ENCODE measurements around the gene KRTAP10-6.
"Not testable (repeated sequence)": the region's sequence is repeated elsewhere in the genome, so short reads cannot be mapped to it uniquely, and the experiment has no call there.

KRTAP10-6 gene

DNA sequence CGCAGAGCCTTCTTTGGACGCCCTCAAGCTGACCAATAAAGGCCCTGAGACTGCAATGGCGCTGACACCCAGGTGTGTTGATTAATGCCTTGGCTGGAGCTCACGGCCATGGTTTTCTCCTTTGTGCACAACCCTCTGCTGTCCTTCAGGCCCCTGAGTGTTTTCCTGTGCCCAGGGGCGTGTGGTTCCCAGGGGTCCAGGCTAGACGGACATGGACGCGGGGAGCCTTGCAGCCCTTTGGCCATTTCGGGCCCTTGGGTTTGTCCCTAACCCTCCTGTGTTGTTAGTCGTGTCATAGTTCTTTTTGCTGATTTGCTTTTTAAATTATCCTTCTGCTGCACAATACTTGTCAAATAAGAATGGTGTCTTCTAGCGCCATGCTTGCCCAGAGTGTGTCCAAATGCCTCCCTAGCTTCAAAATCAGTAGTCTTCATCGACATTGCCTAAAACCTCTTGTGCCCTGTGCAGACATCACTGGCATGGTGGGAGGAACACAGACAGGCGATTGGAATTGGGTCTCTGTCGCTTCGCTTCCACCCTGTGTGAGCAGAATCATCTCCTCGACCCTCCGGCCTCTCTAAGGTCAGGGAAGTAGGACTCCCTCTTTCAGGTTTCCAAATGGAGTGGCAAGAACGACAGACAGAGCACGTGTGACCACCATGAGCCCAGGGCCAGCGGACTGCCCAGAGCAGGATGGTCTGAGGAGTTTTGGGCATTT is 16.8 kb downstream of the KRTAP10-6 start:
- no peak for DNase-seq

DNA sequence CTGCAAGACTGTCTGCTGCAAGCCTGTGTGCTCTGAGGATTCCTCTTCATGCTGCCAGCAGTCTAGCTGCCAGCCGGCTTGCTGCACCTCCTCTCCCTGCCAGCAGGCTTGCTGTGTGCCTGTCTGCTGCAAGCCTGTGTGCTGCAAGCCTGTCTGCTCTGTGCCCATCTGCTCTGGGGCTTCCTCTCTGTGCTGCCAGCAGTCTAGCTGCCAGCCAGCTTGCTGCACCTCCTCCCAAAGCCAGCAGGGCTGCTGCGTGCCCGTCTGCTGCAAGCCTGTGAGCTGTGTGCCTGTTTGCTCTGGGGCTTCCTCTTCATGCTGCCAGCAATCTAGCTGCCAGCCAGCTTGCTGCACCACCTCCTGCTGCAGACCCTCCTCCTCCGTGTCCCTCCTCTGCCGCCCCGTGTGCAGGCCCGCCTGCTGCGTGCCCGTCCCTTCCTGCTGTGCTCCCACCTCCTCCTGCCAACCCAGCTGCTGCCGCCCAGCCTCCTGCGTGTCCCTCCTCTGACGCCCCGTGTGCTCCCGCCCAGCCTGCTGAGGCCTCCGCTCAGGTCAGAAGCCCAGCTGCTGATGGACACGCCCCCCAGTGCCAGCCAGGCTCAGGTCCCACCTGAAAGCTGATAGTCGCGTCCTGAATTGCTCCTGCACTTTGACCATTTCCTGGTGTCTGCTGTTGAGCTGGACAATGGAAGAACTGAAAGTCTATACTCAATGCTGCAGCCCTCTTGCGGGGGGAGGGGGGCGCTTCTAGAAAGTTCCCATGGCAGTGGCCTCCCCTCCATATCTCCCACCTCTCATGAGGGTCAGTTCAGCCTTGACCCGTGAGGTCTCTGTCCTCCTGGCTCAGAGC is 17.6 kb downstream of the KRTAP10-6 start:
- no peak for DNase-seq

DNA sequence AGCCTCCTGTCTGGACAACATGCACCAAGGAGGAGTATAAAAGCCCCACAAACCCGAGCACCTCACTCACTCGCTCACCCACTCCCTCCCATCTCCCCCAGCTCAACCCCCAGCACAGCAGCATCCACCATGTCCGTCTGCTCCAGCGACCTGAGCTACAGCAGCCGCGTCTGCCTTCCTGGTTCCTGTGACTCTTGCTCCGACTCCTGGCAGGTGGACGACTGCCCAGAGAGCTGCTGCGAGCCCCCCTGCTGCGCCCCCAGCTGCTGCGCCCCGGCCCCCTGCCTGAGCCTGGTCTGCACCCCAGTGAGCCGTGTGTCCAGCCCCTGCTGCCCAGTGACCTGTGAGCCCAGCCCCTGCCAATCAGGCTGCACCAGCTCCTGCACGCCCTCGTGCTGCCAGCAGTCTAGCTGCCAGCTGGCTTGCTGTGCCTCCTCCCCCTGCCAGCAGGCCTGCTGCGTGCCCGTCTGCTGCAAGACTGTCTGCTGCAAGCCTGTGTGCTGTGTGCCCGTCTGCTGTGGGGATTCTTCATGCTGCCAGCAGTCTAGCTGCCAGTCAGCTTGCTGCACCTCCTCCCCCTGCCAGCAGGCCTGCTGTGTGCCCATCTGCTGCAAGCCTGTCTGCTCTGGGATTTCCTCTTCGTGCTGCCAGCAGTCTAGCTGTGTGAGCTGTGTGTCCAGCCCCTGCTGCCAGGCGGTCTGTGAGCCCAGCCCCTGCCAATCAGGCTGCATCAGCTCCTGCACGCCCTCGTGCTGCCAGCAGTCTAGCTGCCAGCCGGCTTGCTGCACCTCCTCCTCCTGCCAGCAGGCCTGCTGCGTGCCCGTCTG is 18.5 kb downstream of the KRTAP10-6 start, which contains the start of gene KRTAP10-4:
Gene KRTAP10-4 (plus strand): TSS at position 100 of the 827 bp plus-strand sequence. CDS start 30 bp downstream, at position 130.
- not testable (repeated sequence) for DNase-seq

DNA sequence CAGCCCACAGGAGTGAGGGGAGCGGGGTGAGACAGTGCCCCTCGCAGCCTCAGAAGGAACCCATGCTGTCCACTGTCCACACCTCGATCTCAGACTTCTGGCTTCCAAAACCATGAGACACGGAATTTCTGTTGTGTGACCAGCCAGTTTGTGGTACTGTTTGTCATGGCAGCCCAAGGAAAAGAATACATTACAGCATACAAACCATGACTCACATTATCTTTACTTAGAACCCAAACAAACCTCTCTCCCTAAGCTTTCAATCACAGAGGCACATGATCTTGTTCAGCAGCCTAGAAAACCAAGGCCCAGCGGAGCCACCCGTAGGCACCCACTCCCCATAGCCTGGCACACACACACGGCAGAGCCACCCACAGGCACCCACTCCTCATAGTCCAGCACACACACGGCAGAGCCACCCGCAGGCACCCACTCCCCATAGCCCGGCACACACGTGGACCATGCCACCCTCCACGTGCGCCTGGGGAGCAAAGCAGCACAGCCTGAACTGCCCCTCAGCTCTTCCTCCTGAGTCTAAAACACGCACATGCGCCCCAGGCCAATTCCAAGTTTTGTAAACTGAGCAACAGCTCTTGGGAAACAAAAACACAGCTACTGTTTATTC is 19.2 kb downstream of the KRTAP10-6 start:
- no peak for DNase-seq

DNA sequence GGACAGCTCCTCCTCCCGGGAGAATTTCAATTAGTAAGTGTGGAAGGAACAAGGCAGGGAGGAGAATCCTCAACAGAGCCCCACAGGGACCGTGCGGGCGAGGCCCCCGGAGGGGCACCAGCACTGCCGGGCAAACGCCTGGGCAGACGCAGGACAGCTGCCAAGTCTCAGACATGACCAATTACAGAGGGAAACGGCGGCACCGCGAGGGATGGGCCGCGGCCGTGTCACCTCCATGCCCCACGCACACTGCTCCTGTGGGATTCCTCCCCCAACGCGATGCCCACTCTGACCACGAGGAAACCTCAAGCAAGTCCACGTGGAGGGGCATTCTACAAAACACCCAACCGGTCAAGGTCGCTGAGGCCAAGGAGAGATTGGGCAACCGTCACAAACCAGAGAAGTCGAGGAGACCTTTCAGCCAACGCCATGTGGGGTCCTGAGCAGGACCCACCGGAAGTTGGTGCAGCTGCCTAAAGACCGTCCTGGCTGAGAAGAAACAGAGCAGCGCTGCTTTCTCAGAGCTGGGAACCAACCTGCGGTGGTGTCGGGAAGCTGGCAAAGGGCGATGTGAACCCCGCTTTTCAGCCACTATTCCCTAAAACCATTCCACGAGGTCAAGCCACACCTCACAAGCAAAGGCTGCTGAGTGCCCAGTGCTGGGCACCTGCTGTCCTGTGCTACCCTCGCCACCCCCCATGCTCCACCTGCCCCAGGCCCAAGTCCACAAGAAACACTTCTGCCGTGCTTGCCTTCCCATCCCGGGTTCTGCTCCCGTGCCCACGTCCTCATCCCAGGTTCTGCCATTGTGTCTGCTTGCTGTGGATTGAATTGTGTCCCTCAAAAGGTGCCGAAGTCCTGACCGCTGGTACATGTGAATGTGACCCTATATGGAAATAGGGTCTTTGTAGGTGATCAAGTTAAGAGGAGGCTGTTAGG is 20.2 kb downstream of the KRTAP10-6 start:
- DNase-seq, result no peak

DNA sequence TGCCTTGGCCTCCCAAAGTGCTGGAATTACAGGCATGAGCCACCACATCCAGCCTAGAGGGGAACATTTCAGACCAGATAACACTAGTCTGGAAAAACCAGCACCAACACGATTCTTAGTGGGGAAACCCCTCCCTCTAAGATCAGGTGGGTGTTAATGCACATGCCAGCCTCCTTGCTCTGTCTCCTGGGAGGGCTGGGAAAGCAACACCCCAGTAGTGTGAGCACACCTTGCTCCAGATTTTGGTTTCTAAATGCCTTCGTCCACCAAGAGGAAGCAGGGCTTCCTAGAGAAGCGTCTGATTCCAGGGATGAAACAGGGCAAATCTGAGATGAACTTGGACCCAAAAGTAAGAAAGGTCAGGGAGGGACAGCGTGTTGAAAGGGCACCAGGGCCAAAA is 21.0 kb downstream of the KRTAP10-6 start:
- no peak for DNase-seq

DNA sequence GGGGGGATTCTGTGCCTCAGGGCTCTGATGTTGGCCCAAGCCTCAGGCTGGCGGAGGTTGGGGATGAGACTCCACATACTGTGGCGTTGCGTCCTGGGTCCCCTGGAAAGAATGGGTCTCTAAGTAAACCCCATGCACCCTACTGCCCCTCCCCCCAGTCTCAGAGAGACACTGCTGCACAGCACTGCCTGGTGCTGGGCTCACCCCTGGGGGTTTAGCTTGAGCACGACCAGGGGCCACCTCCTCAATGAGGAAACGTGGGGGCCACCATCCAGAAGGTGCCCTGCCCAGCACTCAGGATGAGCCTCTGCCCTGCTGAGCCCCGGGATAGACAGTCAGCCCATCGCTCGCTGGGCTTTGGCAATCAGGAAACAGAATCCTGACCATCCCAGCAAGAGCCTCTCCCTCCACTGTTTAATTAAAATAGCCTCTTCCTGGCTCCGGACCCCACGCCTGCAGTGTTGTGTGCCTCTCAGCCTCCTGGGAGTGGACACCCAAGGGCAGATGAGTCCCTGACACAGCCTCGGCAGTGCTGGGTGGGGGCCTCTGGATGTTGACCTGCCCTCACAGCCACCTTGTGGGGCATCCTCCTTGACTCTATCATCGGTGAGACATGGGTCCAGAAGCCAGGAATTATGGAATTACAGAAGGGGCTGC is 22.3 kb downstream of the KRTAP10-6 start:
- no peak for DNase-seq

DNA sequence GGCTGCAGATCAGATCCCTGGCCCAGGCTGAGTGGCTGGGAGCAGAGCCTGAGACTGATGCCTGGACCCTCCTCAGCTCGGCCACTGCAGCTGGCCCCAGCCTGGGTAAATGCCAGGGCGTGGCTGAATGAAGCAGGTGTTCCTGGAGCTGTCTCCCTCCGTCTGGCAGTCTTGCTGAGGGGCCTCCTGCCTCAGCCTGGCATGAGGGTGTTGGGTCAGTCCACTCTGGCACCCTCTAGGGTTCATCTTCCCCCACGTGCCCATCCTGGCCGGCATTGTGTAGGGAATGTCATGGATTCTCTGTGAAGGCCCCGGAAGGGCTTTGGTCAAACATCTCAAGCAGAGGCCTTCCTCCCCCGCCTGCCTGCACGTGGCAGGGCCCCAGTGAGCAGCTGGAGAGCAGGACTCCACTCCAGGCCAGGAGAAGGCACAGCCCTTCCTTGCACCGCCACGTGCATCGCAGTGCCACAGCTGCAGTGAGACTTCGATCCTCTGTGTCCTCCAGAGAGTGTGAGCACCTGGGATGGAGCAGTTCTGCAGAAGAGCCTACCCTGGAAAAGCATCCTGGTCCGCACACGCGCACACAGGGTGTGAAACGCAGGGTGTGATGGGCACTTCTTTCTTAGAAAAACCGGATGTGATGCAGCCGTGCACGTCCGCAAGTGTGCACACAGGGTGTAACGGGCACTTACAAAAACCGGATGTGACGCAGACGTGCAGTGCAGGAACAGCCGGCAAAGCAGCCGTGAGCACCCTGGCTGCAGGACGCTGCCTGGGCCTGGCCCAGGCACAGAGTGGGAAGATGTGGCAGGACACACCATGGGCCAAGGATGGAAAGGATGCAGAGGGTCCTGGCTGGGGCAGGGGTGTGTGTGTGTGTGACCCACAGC is 23.4 kb downstream of the KRTAP10-6 start:
- no peak for DNase-seq

DNA sequence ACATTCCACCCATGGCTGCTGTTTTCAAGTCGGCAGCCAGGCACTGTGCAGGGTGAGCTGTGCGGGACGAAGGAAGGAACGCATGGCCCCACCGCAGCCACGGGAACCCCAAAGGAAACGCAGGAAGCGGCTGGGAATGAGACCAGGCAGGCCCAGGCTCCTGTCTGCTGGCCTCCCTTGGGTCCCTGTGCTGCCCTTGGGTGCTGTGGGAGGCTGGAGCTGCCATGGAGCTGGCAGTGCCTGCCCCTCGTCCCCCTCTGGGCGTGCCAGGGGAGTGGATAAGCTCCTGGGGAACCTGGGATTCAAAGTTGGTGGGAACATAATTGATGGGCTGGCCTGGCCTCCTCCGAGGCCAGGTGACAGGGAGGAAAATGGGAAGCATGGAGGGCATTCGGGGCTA is 24.0 kb downstream of the KRTAP10-6 start:
- no peak for DNase-seq

DNA sequence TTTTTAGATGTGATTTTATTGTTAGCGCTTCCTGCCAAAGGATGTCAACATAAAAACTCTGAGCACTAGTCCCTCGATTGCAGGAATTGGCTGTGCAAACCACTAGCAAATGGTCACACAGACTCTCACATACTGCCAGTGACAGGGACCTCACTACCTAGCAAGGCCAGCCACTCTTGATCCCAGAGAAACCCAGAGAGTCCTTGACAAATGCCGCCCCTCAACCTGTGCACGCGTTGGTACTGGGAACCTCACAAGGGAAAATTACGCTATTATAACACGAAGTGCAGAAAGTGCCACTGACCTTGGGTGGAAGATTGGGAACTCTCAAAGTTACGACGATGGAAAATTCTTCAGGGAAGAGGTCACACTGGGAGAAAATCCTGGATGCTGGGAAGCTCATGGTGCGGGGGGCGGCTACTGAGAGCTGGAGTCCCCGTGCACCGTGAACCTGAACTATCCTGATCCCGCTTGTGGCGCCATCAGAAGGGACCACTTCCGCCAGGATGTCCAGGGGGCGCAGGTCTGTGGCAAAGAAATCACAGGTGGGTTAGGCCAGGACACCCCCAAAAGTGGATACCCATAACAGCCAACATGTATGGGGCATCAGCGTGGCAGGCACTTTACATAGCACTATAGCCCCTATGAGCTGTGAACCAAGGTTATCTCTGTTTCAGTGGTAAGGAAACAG is 24.7 kb downstream of the KRTAP10-6 start:
- no peak for DNase-seq

DNA sequence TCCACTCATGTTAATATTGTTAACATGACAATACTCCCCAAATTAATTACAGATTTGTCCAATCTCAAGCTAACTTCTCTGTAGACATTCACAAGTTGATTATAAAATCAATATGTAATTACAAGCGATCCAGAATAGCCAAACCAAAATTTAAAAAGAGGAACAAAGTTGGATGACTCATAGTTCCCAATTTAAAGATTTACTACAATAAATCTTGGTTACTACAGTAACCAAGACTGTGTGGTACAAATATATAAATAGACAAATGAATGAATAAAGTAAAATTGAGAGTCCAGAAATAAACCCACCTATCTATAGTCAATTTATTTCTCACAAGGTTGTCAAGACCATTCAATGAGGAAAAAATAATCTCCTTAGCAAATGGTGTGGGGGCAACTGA is 25.9 kb downstream of the KRTAP10-6 start:
- no peak for DNase-seq

DNA sequence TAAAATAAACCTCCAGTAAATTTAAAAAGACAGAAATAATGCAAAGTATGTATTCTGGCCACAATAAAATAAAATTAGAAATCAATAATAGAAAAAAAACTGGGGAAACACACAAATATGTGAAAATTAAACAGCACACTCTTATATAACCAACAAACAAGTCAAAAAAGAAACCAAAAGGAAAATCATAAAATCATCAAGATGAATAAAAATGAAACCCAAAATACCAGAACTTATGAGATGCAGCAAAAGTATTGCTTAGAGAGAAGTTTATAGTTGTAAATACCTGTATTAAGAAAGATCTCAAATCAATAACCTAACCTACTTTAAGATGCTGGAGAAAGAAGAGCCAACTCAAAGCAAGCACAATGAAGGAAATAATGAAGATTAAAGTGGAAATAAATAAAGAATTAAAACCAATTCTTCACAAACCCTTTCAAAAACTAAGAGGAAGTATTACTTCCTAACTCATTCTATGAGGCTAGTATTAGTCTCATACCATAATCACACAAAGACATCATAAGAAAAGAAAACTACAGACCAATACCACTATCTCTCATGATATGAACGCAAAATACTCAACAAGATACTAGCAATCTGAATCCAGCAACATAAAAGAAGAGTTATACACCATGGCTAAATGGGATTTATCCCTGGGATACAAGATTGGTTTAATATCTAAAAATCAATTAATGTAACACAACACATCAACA is 27.3 kb downstream of the KRTAP10-6 start:
- DNase-seq, result no peak

DNA sequence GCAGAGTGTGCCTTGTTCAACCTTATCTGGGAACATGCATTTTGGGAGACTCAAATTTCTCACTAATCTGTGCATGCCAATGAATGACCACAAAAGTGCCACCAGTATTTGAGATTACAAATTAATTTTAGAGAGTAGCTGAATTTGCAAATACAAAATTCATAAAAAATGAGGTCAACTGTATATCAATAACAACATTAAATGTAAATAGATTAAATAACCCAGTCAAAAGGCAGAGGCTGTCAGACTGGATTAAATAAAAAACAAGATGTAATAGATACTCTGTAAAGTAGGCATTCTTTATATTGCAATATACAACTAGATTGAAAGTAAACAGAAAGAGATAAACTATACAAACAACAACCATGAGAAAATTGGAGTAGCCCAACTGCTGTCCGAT is 28.2 kb downstream of the KRTAP10-6 start:
- no peak for DNase-seq

DNA sequence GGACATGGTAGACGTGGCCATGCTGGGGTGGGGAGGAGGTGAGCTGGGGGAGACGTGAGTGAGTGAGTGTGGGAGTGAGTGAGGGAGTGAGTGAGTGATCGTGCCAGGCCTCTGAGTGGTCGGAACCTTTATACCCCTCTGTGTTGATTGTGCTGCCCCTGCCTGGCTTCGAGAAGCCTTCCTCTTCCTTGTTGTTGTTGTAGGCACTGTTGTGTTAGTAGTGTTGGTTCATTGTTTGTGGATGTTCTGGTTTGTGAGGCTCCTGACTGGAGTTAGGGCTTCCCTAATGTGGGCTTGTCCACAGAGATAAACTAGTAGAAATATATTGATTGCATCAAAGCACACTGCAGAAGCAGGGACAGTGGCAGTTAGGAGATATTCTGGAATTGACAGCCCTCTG is 33.6 kb downstream of the KRTAP10-6 start, which contains the start of gene KRTAP10-3:
Gene KRTAP10-3 (minus strand): TSS at position 101 of the 400 bp plus-strand sequence. CDS start 80 bp downstream, at position 21.
- no peak for DNase-seq

DNA sequence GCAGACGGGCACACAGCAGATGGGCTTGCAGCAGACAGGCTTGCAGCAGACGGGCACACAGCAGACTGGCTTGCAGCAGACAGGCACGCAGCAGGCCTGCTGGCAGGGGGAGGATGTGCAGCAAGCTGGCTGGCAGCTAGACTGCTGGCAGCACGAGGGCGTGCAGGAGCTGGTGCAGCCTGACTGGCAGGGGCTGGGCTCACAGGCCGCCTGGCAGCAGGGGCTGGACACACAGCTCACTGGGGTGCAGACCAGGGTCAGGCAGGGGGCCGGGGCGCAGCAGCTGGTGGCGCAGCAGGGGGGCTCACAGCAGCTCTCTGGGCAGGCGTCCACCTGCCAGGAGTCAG is 34.0 kb downstream of the KRTAP10-6 start:
- DNase-seq, result not testable (repeated sequence)

DNA sequence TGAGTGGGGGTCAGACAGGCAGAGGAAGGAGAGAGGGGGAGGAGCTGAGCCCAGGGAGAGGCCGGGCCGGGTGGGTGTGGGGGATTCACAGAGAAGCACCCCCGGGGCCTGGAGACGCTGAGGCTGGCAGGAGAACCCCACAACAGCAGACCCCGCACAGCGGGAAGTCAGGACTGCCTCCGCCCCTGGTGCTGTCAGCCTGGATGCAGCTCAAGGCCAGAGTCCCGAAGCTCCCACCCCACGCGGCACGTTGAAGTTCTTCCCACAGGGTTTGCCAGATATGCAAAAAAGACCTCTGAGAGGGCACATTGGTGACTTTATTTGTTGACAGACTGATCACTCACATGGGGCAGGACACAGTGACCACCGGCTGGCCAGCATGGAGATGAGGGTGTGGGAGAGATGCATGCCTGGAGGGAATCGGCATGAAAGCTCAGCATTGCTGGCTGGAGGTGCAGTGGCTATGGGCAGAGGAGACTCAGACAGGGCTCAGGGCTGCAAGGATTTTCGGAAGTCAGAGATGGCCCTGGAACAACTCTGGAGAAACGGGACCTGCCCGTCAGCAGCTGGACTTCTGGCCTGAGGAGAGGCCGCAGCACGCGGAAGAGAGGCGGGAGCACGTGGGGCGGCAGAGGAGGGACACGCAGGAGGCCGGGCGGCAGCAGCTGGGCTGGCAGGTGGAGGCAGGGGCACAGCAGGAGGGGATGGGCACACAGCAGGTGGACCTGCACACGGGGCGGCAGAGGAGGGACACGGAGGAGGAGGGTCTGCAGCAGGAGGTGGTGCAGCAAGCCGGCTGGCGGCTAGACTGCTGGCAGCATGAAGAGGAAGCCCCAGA is 34.6 kb downstream of the KRTAP10-6 start:
- DNase-seq, result no peak

DNA sequence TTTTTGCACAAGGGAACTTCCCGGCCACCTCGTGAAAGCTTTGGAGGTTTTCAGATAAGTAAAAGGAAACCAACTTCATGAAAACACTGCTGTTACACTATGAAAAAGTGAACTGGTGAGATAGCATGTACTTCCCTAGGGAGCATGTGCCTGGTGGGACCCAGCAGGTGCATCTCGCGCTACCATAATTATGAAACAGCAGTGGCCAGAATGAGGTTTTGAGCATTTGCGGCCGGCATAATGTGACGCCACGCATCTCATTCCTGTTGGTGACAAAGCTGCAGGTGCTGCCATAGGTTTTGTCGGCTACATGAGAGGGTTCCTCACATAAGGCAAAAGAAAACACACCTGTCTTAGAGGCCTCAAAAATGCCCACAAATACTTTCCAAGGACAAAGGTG is 35.4 kb downstream of the KRTAP10-6 start:
- DNase-seq, result no peak
